ENCODE data around the gene APOC4. TPM values are rescaled to one million over a fixed set of nuclear protein-coding genes. Genes with fewer than 3 reads are reported as not detected.

Gene APOC4
- total RNA-seq, 4 donors from 2014 or later = not detected

- 62 to 75% methylated on average over 5 of the region's 5 CpGs for WGBS, 2 donors
- intact Hi-C loops (cut with DNase I) = no loop called here
- TF ChIP-seq POLR2A (IDR thresholded peaks at IDR 0.05) (no peak), CTCF (IDR thresholded peaks at IDR 0.05) (no peak)
Measured at GRCh38 chr19:44939668-44940067, 2.4 kb upstream of the APOC4 start.

GRCh38 chr19:44943801-44944249, 1.8 kb downstream of the APOC4 start:
- DNase-seq = no peak
- intact Hi-C loops (cut with DNase I) = no loop called here
- H3K4me1 ChIP-seq = no peaks in the 10 kb centered on the region
- H3K9me3 ChIP-seq = no peaks in the 10 kb centered on the region
- WGBS, 2 donors = 29 to 44% methylated on average over 3 to 10 of the region's 10 CpGs
- no peak overlapping the region for H3K27ac ChIP-seq
- no peaks in the 10 kb centered on the region for H3K27me3 ChIP-seq
- H3K4me3 ChIP-seq = no peak overlapping the region
- no peaks in the 10 kb centered on the region for H3K36me3 ChIP-seq
- TF ChIP-seq POLR2A (IDR thresholded peaks at IDR 0.05) (no peak), CTCF (IDR thresholded peaks at IDR 0.05) (no peak)

More at GRCh38 chr19:44939668-44940067, 2.4 kb upstream of the APOC4 start:
- no peak for DNase-seq
- H3K9me3 ChIP-seq = no peaks in the 10 kb centered on the region
- no peak overlapping the region for H3K27ac ChIP-seq
- no peaks in the 10 kb centered on the region for H3K36me3 ChIP-seq
- no peaks in the 10 kb centered on the region for H3K27me3 ChIP-seq
- no peak overlapping the region for H3K4me3 ChIP-seq
- H3K4me1 ChIP-seq = no peaks in the 10 kb centered on the region

- no peak overlapping the region for H3K27ac ChIP-seq
- intact Hi-C loops (cut with DNase I) = no loop called here
- H3K27me3 ChIP-seq = no peaks in the 10 kb centered on the region
- WGBS, 2 donors = 75 to 85% methylated on average over 11 of the region's 13 CpGs
- H3K36me3 ChIP-seq = peaks cover 0 to 12% (median 0%) of the 10 kb centered on the region in 3 donors
- no peak for DNase-seq
- TF ChIP-seq CTCF (IDR thresholded peaks at IDR 0.05) (no peak), POLR2A (IDR thresholded peaks at IDR 0.05) (no peak)
- no peak overlapping the region for H3K4me3 ChIP-seq
- H3K4me1 ChIP-seq = peaks cover 0 to 11% (median 5%) of the 10 kb centered on the region in 3 donors
- no peaks in the 10 kb centered on the region for H3K9me3 ChIP-seq
Measured at GRCh38 chr19:44947041-44947581, 5.1 kb downstream of the APOC4 start.

GRCh38 chr19:44948237-44948636, 6.2 kb downstream of the APOC4 start:
- WGBS, 2 donors = 86 to 94% methylated on average over 4 to 5 of the region's 5 CpGs
- Histone ChIP-seq H3K27ac (no peak overlapping the region), H3K9me3 (no peaks in the 10 kb centered on the region), H3K4me3 (no peak overlapping the region), H3K4me1 (peaks cover 0 to 12% (median 5%) of the 10 kb centered on the region in 3 donors), H3K36me3 (peaks cover 0 to 12% (median 0%) of the 10 kb centered on the region in 3 donors), H3K27me3 (no peaks in the 10 kb centered on the region)
- intact Hi-C loops (cut with DNase I) = no loop called here
- DNase-seq = no peak
- no peak for TF ChIP-seq POLR2A (IDR thresholded peaks at IDR 0.05)
- no peak for TF ChIP-seq CTCF (IDR thresholded peaks at IDR 0.05)

- no peaks in the 10 kb centered on the region for H3K27me3 ChIP-seq
- peaks cover 5 to 19% (median 7%) of the 10 kb centered on the region in 3 donors for H3K4me1 ChIP-seq
- peaks cover 0 to 12% (median 0%) of the 10 kb centered on the region in 3 donors for H3K36me3 ChIP-seq
- DNase-seq = no peak
- TF ChIP-seq POLR2A (IDR thresholded peaks at IDR 0.05) (no peak), CTCF (IDR thresholded peaks at IDR 0.05) (no peak)
- 94% methylated on average over 3 of the region's 5 CpGs; no CpG with 5 or more reads in 1 of the 2 donors for WGBS, 2 donors
- no peaks in the 10 kb centered on the region for H3K9me3 ChIP-seq
- H3K4me3 ChIP-seq = no peak overlapping the region
- intact Hi-C loops (cut with DNase I) = no loop called here
- no peak overlapping the region for H3K27ac ChIP-seq
Measured at GRCh38 chr19:44948763-44949374, 6.8 kb downstream of the APOC4 start.
